Natural killer cell (primary cell): ENCODE results near the gene MCTP2. TPM values are rescaled to one million over a fixed set of nuclear protein-coding genes. Genes with fewer than 3 reads are reported as not detected.

ENCODE experiments used
- ATAC-seq, 3 donors: fragments of 150-1000 bp in 2 of 3; fragments of 200-7000 bp in 1 of 3; cut with Tn5 transposase; 1 replicate in 1 of 3; 2 replicates in 2 of 3; pipeline ENCODE4 v1.10.0; 2021; ENCODE audit warnings: mild to moderate bottlenecking in 2 of 3, moderate library complexity in 2 of 3
- DNase-seq, 2 donors: peaks; one replicate each; pipeline versions ENCODE4 v3.0.0 to v3.0.0-alpha.2; 2013 to 2021; ENCODE audit warnings: mixed read lengths in 1 of 2
- H3K27ac ChIP-seq: one replicate; pipeline ENCODE4 v1.5.1; 2013; ENCODE audit warnings: mild to moderate bottlenecking, low read length
- H3K27me3 ChIP-seq: one replicate; pipeline ENCODE4 v1.6.1; 2013; ENCODE audit warnings: low read length; ENCODE audit not compliant: control insufficient read depth, insufficient read depth
- H3K36me3 ChIP-seq: one replicate; pipeline ENCODE4 v1.6.1; 2013; ENCODE audit warnings: low read length; ENCODE audit not compliant: control insufficient read depth, insufficient read depth
- H3K4me1 ChIP-seq: one replicate; pipeline ENCODE4 v1.6.1; 2013; ENCODE audit warnings: low read length; ENCODE audit not compliant: control insufficient read depth, insufficient read depth
- H3K4me3 ChIP-seq: one replicate; pipeline ENCODE4 v1.5.1; 2013; ENCODE audit warnings: low read length
- H3K9me3 ChIP-seq: one replicate; pipeline ENCODE4 v1.6.1; 2013; ENCODE audit warnings: low read length; ENCODE audit not compliant: control insufficient read depth, insufficient read depth
- H3K27ac Mint-ChIP-seq, 2 donors: one replicate each; pipeline ENCODE4 v1.8.0; 2022; ENCODE audit warnings: mild to moderate bottlenecking in 2 of 2, mixed read lengths in 2 of 2, moderate library complexity in 1 of 2
- H3K27me3 Mint-ChIP-seq, 2 donors: one replicate each; pipeline ENCODE4 v1.8.0; 2022; ENCODE audit warnings: low read depth in 2 of 2, mixed read lengths in 2 of 2
- H3K36me3 Mint-ChIP-seq: one replicate; pipeline ENCODE4 v1.8.0; 2022; ENCODE audit warnings: mixed read lengths
- H3K4me1 Mint-ChIP-seq, 2 donors: one replicate each; pipeline ENCODE4 v1.8.0; 2022; ENCODE audit warnings: mixed read lengths in 2 of 2
- H3K4me3 Mint-ChIP-seq: one replicate; pipeline ENCODE4 v1.8.0; 2022; ENCODE audit warnings: mild to moderate bottlenecking, moderate library complexity, mixed read lengths
- H3K9me3 Mint-ChIP-seq, 2 donors: one replicate each; pipeline ENCODE4 v1.8.0; 2022; ENCODE audit warnings: mixed read lengths in 2 of 2
- WGBS: methylation state at CpG from one replicate; pipeline ENCODE4 v1.1.7; 2013; ENCODE audit warnings: missing lambda C conversion rate; ENCODE audit not compliant: insufficient coverage; 5-methylcytosine and 5-hydroxymethylcytosine counted together
- intact Hi-C: fragments of 100-400 bp; cut with micrococcal nuclease; formaldehyde crosslinking; loops from one replicate; pipeline ENCODE4 v1.14.2; 2022
- total RNA-seq, 4 donors: library from RNA; stranded (reverse); fragments of 120-200 nt in 1 of 4; gene quantifications; one replicate each; pipeline versions ENCODE4 v1.2.3 to v1.2.4, GENCODE V29; 2013 to 2022
- TF ChIP-seq, protein P1 (sequence below): fragments of 200-600 bp; IDR thresholded peaks from one replicate; pipeline ENCODE4 v1.8.0; 2022; ENCODE audit warnings: antibody characterized with exemption

MCTP2 gene
- total RNA-seq, 3 donors from 2014 or later (not counting 1 experiment from before 2014, with no cell fraction given), result 235 to 312 (median 261) TPM

DNA sequence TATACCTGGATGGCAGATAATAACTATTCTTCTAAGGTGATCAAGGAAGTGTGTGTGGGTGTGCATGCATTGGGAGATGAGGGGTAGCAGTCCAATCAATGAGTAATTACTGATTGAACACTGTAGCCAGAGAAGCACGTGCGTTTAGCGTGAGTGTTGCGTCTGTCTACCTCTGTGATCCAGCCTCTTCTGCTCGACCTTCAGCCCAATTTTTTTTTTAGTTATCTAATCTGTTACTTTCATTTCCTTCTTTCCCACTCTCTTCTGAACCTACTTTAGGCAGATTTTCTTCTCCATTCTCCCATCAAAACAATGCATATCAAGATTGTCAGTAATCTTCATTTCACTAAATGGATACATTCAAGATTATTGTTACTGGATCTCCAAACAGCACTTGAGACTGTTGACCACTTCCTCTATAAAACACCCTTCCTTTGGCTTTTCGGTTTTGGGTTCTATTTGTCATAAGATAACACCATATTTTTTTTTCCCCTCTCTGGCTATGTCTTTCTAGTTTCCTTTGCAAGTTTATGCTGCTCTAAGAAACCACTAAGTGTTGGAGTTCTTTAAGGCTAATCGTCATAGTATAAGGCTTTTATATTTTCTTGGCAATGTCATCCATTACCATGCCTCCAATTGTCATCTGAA, 41.0 kb downstream of the MCTP2 start:
- peak overlapping the region; percentile 93 for H3K27ac ChIP-seq
- peaks cover 41% of the 10 kb centered on the region for H3K4me1 ChIP-seq
- intact Hi-C loops, result loop anchor here (1.0 to 2.0 kb wide), 6 partner anchors 8 to 52 kb away; no protein-coding TSS in a partner anchor
- Mint-ChIP-seq H3K36me3 (peaks cover 7% of the 10 kb centered on the region), H3K27me3 (no peaks in the 10 kb centered on the region), H3K9me3 (peaks cover 2 to 3% of the 10 kb centered on the region in 2 donors), H3K4me1 (peaks cover 14 to 23% of the 10 kb centered on the region in 2 donors), H3K27ac (no peak overlapping the region), H3K4me3 (no peak overlapping the region)
- TF ChIP-seq, protein P1, sequence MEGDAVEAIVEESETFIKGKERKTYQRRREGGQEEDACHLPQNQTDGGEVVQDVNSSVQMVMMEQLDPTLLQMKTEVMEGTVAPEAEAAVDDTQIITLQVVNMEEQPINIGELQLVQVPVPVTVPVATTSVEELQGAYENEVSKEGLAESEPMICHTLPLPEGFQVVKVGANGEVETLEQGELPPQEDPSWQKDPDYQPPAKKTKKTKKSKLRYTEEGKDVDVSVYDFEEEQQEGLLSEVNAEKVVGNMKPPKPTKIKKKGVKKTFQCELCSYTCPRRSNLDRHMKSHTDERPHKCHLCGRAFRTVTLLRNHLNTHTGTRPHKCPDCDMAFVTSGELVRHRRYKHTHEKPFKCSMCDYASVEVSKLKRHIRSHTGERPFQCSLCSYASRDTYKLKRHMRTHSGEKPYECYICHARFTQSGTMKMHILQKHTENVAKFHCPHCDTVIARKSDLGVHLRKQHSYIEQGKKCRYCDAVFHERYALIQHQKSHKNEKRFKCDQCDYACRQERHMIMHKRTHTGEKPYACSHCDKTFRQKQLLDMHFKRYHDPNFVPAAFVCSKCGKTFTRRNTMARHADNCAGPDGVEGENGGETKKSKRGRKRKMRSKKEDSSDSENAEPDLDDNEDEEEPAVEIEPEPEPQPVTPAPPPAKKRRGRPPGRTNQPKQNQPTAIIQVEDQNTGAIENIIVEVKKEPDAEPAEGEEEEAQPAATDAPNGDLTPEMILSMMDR, result no peak
- DNase-seq (peak in 1 of 2 donors; percentile 62), ATAC-seq (peak; percentile 74 to 88 (median 86))
- H3K36me3 ChIP-seq, result no peaks in the 10 kb centered on the region
- H3K27me3 ChIP-seq, result no peaks in the 10 kb centered on the region
- 8% methylated on average over 6 of the region's 7 CpGs for WGBS
- H3K9me3 ChIP-seq, result no peaks in the 10 kb centered on the region
- H3K4me3 ChIP-seq, result no peak overlapping the region

GRCh38 chr15:94273826-94274225, 42.5 kb downstream of the MCTP2 start:
- Histone ChIP-seq H3K4me3 (no peak overlapping the region), H3K4me1 (peaks cover 33% of the 10 kb centered on the region), H3K36me3 (peaks cover 2% of the 10 kb centered on the region), H3K9me3 (no peaks in the 10 kb centered on the region), H3K27ac (peak overlapping the region; percentile 93), H3K27me3 (no peaks in the 10 kb centered on the region)
- Mint-ChIP-seq H3K4me1 (peaks cover 22 to 30% of the 10 kb centered on the region in 2 donors), H3K27ac (no peak overlapping the region), H3K9me3 (no peaks in the 10 kb centered on the region), H3K36me3 (no peaks in the 10 kb centered on the region), H3K27me3 (no peaks in the 10 kb centered on the region), H3K4me3 (no peak overlapping the region)
- DNase-seq, result no peak
- no peak for ATAC-seq
- intact Hi-C loops, result loop anchor here (2.0 kb wide), 2 partner anchors 45 to 51 kb away; no protein-coding TSS in a partner anchor
- TF ChIP-seq, protein P1, result no peak
- 100% methylated on average over 1 of the region's 1 CpG for WGBS

GRCh38 chr15:94274745-94275144, 43.4 kb downstream of the MCTP2 start:
- Histone ChIP-seq H3K27ac (peak overlapping the region; percentile 93), H3K27me3 (no peaks in the 10 kb centered on the region), H3K36me3 (peaks cover 2% of the 10 kb centered on the region), H3K4me1 (peaks cover 32% of the 10 kb centered on the region), H3K9me3 (no peaks in the 10 kb centered on the region), H3K4me3 (no peak overlapping the region)
- Mint-ChIP-seq H3K4me3 (peak overlapping the region; percentile 63), H3K27ac (no peak overlapping the region), H3K9me3 (no peaks in the 10 kb centered on the region), H3K36me3 (no peaks in the 10 kb centered on the region), H3K27me3 (no peaks in the 10 kb centered on the region), H3K4me1 (peaks cover 31 to 33% of the 10 kb centered on the region in 2 donors)
- peak in 1 of 3 donors; percentile 3 for ATAC-seq
- TF ChIP-seq, protein P1, result no peak
- intact Hi-C loops, result no loop called here
- no peak for DNase-seq
- WGBS, result no CpG with 5 or more reads among the region's 1 CpG
